ENCODE measurements around the gene DMD.

Gene DMD

DNA sequence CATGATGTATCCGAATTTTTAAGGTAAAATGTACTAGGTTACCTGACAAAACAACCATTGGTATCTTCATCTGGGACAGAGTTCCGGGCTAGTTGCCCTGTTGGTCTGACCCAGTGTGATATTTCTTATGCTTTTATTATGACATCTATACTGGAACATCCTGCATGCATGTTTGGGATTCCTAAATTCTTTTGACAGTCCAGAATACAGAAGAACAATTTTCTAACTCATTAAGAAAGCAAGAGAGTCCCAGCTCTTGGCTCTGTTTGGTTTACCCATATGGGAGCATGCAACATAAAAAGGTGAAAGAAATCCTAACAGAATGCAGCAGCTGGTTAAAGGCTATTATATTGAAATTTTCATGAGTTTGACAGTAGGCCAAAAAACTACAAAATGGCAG lies 1891.8 kb downstream of the DMD start:
- in situ Hi-C loops (cut with MboI; ENCODE audit: low sequenced_read_pairs), result no loop called here

DNA sequence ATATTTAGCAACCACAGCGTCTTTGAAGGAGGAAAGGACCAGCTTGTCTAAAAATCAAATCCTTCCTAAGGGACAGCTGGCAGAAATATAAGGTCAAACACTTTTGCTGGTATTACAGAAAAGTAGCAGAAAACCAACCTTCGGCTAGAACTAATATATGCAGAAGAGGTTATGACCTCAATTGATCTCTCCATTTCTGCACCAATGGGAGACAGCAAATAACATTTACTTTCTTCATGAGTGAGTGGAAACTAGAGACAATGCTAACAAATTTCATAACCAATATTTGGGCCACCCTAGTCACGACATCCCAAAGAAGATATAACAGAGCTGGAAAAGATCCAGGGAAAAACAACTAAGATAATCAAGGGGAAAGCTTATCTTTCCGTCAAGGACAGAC lies 1892.5 kb downstream of the DMD start:
- in situ Hi-C loops (cut with MboI; ENCODE audit: low sequenced_read_pairs), result no loop called here

DNA sequence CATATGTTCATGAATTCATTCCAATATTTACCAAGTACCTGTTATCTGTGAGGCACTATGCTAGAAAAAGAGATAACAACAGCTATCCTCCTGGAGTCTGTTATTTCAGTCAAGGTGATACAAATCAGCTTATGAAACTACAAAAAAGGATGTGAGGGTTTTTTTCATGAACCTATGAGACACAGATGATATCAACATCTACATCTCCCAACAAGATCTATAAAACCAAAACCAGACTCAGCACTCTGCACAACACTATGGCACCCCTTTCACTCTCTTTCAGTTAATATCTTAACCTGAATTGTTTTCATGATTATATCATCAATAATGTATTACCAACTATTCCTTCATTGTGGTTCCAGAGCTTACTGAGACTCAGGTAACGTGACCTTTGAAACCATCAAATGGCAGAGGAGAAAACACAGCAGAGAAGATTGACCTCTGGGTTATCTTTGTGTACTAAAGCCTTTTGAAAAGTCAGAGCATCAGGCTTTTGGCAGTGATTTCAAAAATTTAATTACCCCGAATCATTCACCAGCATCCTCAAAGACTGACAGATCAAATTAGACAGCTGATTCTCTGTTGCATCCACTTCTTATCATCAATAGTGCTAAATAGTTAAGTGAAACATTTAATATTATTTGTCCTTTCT lies 1894.9 kb downstream of the DMD start:
- in situ Hi-C loops (cut with MboI; ENCODE audit: low sequenced_read_pairs), result no loop called here

DNA sequence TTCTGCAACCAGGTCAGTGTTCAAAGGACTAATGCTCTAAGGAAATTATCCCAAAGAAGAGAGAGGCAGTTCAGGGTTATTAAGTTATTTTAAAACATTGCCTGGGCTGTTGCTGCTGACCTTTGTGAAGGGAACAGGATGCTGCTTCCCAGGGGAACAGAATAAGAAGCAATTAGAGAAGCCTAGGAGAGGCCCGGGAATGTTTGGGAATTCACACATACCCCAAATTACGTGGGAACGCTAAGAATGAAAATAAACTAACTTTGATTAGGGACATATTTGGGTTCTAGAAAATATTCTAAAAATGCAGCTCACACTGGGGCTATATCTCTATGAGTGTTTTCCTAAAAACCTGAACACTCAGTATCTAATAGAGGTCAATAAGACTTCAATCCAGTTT lies 1896.4 kb downstream of the DMD start:
- in situ Hi-C loops (cut with MboI; ENCODE audit: low sequenced_read_pairs), result no loop called here

- in situ Hi-C loops (cut with MboI; ENCODE audit: low sequenced_read_pairs), result no loop called here
Measured at GRCh38 chrX:31307952-31308351, 1903.4 kb downstream of the DMD start.

DNA sequence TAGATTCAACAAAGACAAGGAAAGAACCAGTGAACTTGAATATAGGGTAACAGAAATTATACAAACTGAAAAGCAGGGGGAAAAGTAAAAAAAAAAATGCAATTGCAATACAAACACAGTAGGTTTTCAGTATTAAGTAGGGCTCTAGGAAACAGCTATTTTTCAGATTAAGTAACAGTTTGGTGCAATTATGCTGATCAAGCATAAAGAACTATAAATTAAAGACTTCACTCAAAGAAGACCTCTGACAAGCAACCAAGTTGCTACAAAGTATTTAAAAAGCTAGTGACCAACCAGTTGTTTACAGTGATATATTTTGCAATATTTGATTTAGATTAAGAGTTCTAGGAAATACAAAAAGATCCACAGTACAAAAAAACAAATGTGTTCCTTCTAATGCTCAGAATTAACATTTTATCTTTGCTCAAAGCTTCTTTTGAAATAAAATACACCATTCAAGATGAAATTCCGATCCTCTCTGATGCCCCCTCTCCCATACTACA lies 1908.7 kb downstream of the DMD start:
- in situ Hi-C loops (cut with MboI; ENCODE audit: low sequenced_read_pairs), result no loop called here

DNA sequence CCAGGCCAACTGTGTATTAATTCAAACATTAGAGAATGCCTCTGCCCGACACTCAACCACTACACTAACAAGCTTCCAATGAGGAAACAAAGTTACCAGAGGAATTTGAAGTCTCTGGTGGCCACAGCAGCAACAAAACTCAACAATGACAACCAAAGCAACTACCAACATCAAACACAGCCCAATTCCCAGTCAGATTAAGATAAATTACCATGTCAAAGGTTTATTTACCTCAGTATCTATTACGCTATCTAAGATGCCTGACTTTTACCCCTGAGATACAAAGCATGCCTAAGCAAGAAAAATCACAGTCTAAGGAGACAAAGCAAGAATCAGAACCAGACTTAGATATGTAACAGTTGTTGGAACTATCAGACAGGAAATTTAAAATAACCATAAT lies 1909.4 kb downstream of the DMD start:
- in situ Hi-C loops (cut with MboI; ENCODE audit: low sequenced_read_pairs), result no loop called here

- in situ Hi-C loops (cut with MboI; ENCODE audit: low sequenced_read_pairs), result no loop called here
Measured at GRCh38 chrX:31301203-31301602, 1910.1 kb downstream of the DMD start.

DNA sequence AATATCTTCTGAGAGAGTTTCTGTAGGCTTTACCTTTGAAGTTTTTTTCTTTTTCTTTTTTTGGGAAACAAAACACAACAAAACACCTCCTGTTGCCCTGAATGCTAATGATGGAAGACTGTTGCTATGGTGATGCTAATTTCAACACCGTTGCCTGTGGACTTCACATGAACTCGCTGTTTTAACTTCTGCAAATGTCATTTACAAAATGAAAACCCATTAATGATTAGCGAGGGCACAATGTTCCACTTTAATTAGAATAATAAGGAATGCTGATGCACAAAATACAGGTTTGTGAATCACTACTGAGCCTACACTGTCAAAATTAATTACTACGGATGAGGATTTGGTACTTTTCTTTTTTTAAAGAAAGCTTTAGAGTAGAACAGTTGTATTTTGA lies 1912.4 kb downstream of the DMD start:
- in situ Hi-C loops (cut with MboI; ENCODE audit: low sequenced_read_pairs), result no loop called here

- in situ Hi-C loops (cut with MboI; ENCODE audit: low sequenced_read_pairs), result no loop called here
Measured at GRCh38 chrX:31297881-31298280, 1913.5 kb downstream of the DMD start.

- in situ Hi-C loops (cut with MboI; ENCODE audit: low sequenced_read_pairs), result no loop called here
Measured at GRCh38 chrX:31294475-31294874, 1916.9 kb downstream of the DMD start.

GRCh38 chrX:31293409-31293808 lies 1917.9 kb downstream of the DMD start:
- in situ Hi-C loops (cut with MboI; ENCODE audit: low sequenced_read_pairs), result no loop called here

- in situ Hi-C loops (cut with MboI; ENCODE audit: low sequenced_read_pairs), result no loop called here
Measured at GRCh38 chrX:31291131-31291530, 1920.2 kb downstream of the DMD start.

- in situ Hi-C loops (cut with MboI; ENCODE audit: low sequenced_read_pairs), result no loop called here
Measured at GRCh38 chrX:31287861-31288260, 1923.5 kb downstream of the DMD start.

DNA sequence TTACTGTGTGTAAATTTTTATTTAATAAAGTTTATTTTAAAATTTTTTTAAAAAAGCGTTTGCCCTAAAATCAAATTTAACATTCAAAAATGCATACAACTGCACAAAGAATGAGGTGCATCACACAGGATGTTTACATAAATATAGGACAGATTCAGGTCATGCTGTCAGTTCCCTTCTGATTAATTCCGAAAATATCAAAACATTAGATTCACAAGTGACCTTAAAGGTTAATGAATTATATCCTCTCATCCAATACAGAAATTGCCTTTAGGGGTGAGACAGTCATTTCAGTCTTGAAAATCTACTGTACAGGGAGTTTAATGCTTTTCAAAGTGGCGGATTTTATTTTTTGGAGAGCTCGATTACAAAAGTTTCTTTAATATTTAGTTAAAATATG lies 1930.8 kb downstream of the DMD start:
- in situ Hi-C loops (cut with MboI; ENCODE audit: low sequenced_read_pairs), result no loop called here

DNA sequence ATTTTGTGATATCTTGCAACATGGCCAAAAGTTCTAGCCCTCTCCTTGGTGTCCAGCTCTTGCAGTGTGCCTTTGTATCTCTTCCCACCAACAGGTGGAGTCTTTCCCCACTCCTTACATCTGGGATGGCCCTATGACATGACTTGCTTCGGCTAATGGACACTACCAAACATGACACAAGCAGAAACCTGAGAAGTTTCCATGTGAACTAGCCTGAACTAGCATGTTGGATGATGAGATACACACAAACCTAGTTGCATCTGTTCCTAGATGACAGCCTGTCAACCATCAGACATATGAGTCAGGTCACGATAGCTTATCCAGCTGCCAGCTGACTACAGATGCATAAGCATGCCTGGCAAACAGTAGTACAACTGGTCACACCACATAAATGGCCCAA lies 1932.0 kb downstream of the DMD start:
- in situ Hi-C loops (cut with MboI; ENCODE audit: low sequenced_read_pairs), result no loop called here

DNA sequence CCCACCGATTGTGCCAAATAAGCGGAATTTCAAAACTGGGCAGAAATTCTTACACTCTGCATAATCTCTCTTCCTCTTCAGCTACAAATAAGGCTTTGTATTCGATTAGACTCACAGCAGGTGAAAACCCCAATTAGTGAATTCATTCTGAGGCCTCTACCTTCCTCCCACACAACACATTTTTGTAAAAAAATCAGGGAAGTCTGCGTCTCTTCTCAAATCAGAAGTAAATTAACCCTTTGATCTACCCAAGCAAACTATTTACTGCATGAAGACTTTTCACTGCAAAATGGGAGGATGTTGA lies 1938.9 kb downstream of the DMD start:
- in situ Hi-C loops (cut with MboI; ENCODE audit: low sequenced_read_pairs), result no loop called here

DNA sequence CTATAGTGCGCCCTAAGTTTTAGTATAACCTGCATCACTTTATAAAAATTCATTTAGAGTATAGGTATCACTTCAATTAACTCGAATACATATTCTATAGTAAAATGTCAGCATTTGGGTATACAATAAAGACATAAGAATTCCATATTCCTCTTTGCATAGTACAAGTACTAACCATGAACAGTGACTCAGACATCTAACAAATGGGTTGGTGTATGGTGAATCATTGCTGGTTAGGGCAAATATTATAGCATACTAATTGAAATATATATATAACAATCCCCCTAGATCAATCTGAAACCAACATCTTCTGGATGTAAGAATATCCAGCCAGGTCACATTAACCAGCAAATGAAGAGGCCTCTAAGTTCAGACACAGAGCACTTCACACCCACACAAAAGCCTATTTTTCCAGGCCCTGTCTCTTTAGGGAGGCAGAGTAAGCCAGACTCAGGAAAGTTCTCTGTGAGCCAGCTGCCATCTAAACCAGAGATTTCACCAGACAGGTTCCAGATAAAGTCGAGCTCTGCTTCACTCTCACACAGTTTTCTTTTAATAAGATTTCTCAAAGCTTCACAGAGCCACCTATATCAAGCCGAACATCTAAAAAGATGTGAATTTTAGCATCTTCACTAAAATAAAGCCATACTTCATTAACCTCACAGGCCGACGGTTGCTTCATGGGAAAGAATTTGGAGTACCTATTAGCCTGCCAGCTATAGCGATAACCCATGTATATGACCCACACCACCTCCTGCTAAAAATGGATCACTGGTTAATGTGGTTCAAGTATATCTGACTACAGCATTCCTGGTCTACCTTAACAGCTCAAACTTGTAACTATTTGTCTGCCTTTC lies 1939.5 kb downstream of the DMD start:
- in situ Hi-C loops (cut with MboI; ENCODE audit: low sequenced_read_pairs), result no loop called here

DNA sequence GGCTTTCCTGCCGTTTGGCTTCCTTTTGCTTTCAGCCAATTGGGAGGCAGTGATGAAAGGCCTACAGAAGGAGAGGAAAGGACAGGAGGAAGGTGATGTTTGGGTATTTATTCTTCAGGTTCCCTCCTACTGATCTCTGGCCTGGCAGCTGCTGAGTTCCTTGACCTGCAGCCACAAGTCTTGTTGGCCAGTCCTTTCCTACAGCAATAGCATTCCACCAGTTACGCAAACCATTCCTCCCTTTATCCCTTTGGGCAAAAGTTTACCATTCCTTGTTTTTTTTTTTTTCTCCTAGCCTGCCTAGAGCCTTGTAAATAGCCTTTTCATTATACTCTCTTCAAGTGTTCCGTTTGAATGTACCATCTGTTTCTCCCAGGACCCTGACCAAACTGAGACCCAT lies 1941.4 kb downstream of the DMD start:
- in situ Hi-C loops (cut with MboI; ENCODE audit: low sequenced_read_pairs), result no loop called here

- in situ Hi-C loops (cut with MboI; ENCODE audit: low sequenced_read_pairs), result no loop called here
Measured at GRCh38 chrX:31268359-31268758, 1943.0 kb downstream of the DMD start.

DNA sequence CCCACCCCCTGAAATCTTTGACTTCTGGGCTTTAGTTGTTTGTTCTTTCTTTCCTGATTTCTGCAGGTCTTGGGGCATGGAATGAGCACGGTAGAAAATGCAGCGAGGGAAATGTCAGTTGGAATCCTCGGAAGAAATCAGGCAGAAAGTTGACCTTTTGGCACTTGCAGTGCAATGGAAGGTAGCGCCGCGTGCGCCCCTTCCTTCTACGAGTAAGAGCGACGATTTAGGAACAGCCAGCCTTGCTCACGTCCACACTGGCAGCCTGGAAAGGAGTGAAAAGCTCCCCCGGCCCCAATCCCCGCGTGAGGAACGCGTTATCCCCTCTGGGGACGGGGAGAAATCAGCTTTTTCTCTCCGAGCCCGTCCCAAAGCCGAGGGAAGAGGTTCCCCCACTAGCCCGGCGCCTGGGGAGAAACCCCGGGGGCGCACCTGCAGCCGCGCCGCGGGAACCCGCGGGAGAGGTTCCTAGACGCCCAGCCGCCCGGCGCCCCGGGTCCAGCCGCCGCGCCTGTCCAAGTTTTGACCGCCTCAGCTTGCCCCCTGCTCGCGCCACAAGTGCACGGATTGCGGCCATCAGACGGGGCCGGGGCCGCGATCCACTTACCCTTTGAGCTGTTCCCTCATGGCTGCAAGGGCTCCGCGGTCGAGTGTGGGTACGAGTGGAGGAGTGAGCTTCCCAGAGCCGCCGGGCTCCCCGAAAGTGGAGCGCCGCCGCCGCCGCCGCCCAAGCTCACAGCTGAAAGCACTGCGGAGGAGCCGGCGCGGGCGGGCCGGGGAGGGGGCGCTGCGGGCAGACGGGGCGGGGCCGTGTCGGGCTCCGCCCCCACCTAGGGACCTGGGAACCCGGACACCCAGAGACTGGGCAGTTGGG lies 1944.9 kb downstream of the DMD start:
- in situ Hi-C loops (cut with MboI; ENCODE audit: low sequenced_read_pairs), result no loop called here

DNA sequence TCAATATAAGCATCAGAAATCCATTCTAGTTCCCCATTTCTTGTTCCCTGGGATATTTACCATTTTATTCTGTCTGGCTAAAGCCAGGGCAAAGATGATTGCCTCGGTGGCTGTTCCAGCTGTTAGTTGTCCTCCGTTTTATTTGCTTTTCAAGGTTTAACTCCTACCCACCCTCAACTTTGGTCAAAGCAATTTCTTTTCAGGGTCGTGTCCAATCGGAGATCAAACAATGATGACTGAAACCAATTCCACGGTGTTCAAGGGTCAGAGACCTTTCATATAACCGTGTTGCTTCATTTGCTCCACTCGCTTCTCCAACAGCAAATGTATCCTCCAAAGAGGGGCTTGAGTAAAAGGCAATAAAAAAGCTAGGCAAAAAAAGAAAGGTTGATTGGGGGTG lies 1946.0 kb downstream of the DMD start:
- in situ Hi-C loops (cut with MboI; ENCODE audit: low sequenced_read_pairs), result no loop called here

Data from hTERT RPE-1 (cell line).